GM18873 (cell line): Measurements from ENCODE around the gene TNFRSF18.

ENCODE experiments used
- ATAC-seq: cut with Tn5 transposase; IDR thresholded peaks from one replicate; pipeline ENCODE4 v1.9.1; 2021; ENCODE audit warnings: mild to moderate bottlenecking, moderate library complexity, moderate number of reproducible peaks; ENCODE audit not compliant: unreplicated experiment, low FRiP score

Gene TNFRSF18

DNA sequence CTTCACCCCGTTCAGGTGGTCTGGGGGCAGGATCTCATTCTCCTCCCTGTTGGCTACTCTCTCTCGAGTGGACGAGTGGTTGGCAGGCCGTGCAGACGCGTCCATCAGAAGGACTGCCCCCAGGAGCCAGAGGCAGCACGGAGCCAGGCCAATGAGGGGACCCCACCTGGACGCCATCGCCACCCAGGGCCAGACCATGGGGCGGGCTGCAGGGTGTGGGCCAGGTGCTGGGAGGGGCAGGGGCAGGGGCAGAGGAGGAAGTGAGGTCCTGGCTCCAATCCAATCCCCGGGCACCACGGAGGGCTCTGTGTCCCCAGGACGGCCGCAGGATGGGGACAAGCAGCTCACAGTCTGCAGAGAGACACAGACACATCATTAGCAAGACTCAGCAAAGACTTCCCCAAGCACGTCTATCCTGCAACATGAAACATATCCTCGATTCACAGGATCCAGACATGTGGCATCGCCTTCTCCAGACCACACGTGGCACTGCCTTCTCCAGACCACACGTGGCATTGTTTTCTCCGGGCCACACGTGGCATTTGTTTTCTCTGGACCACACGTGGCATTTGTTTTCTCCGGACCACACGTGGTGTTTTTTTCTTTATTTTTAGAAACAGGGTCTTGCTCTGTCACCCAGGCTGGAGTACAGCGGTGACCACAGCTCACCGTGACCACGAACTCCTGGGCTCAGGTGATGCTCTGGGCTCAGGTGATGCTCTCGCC, 22.4 kb upstream of the TNFRSF18 start:
- no peak for ATAC-seq

DNA sequence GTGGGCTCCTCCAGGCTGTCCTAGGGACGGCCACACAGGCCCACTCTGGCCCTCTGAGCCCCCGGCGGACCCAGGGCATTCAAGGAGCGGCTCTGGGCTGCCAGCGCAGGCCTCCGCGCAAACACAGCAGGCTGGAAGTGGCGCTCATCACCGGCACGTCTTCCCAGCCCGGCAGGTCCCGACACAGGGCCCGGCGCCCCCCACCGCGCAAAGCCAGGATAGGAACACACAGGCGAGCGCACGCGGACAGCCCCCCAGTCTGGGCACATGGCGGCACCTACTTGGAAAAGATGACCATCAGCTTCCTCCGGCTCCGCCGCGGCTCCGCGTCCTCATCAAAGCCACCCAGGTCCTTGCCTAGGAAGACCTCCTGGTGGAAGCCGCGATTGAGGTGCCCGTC, 21.8 kb upstream of the TNFRSF18 start:
- ATAC-seq = no peak

DNA sequence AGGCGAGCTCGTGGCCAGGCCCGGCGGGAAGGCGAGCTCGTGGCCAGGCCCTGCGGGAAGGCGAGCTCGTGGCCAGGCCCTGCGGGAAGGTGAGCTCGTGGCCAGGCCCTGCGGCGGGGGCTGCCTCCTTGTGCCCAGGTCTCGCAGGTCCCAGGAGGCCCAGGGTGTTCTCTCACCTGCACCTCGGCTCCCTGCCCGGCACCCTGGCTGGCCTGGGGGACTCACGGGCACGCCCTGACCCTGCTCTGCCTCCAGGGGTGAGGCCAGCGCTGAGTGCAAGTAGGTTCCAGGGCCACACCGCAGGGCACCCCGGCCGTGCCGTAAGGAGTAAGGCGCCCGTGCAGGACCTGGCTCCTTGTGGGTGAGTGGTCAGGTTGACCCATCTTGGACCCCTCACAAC, 21.0 kb upstream of the TNFRSF18 start:
- no peak for ATAC-seq

DNA sequence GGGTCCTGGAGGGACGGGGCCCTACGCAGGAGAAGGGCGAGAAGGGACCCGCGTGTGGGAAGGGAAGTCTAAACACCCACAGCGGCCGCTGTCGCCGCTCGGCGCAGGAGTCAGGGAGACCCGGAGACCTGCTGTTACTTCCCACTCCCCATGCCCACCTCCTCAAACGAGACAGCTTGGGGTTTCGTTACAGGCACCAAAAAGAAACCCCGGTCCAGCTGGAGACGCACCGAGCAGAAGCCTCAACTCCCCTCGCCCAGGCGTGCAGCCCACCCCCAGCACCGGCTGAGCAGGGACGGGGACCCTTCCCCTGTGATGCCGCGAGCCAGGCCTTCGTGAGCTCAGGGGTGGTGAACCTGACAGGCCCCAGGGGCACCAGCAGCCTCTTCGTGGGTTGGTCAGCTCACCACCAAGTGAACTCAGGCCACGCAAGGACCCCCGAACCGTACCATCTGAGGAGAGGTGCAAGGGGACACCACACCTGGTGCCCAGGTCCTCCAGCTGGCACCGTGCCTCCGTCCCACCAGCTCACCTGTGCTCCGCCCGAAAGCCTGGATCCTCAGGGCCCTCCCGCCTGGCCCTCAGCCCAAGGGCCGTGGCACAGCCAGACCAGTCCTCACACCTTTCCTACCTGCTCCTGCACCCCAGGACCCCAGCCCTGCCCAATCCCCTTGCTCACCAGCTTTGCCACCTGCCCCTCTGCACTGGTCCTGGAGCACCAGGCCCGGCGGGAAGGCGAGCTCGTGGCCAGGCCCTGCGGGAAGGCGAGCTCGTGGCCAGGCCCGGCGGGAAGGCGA, 20.4 kb upstream of the TNFRSF18 start:
- ATAC-seq = no peak

DNA sequence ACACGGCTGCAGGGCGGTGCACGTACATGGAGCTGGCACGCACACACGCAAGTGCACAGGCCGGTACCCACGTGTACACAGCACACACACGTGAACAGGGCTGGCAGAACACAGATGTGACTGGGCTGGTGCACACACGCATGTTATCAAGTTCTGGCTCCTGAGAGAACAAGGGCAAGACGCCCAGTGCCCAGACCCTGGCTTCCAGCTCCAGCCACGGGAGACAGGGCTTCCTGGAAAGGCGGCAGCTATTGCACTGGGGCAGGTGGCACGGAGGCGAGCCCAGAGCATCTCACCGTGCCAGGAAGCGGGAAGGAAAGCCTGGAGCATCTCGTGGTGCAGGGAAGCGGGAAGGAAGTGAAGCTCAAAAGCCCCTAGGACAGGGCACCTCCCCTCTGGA, 19.5 kb upstream of the TNFRSF18 start:
- ATAC-seq = no peak

DNA sequence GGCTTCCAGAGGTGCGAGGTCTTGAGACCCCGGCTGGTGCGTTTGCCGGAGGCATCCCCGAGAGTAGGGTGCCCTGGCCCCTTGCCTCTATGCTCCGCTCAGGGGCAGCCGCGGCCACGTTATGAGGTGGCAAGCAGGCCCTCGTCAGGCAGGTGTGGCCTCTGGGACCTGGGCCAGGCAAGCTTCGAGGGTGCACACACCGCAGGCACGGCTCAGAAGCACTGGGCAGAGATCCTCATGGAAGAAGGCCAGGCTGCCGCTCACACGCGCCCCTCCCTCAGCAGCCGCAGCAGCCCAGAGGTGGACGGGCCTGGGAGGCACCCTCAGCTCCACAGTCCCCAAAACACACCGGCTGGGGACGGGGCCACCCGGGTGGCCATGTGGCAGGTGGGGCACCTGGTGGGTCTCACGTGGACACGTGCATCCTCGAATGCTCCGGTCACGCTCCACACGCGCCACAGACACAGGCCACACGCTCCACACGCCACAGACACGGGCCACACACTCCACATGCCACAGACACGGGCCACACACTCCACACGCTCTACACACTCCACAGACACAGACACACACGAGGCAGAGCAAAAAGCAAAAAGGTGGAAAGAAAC, 18.9 kb upstream of the TNFRSF18 start:
- ATAC-seq = no peak

DNA sequence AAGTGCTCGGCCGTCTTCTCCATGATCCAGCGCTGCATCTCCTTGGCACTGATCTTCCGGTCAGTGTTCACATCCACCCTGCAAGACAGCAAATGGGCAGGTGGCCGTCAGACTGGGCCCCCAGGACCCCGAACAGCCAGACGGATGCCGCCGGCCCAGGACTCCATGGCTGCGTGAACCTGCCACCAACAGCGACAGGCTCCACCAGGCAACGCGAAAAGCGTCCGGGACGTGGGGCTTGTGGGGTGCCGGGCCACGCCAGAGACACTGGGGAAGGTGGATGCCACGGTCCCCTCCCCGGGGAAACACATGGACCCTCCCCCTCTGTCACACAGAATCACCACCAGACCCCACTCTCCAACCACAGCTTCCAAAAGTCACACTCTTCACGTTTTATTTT, 17.5 kb upstream of the TNFRSF18 start:
- ATAC-seq = no peak

DNA sequence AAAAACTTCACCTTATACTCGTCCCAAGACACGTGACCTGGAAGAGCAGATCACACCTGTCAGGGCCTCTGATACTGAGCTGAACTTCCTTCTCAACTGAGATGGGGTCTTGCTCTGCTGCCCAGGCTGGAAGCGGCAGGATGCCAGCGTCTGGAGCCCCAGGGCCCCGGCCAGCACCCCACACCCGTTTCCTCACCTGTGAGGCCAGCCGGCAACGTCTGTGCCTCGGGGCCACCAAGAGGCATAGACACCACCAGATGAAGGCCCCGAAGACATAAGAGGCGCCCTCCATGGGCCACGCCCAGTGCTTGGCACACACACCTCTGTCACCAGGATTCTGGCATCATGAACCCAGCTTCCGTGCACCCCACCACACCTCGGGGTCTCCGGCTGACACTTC, 16.9 kb upstream of the TNFRSF18 start:
- no peak for ATAC-seq

DNA sequence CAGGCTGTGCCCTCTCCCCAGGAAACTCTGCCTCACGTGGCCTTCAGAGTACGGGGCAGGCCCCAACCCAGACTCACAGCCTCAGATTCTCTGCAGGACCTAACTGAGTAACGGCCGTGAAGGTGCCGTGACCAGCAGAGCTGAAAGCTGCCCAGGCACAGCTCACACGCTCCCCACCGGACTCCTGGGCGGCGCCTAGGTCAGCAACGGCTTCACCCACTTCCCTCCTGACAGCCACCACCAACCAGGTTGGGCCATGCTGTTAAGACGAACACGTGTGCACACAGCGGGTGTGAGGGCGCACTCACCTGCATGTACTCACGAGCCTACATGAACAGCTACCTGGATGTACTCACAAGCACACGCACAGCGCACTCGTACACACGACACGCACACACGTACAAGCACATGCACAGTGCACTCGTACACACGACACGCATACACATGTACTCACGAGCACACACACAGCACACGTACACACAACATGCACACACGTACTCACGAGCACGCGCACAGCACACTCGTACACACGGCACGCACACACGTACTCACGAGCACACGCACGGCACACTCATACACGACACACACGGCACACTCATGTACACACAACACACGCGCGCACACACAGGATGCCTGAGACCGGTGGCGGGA, 16.3 kb upstream of the TNFRSF18 start:
- ATAC-seq = no peak

DNA sequence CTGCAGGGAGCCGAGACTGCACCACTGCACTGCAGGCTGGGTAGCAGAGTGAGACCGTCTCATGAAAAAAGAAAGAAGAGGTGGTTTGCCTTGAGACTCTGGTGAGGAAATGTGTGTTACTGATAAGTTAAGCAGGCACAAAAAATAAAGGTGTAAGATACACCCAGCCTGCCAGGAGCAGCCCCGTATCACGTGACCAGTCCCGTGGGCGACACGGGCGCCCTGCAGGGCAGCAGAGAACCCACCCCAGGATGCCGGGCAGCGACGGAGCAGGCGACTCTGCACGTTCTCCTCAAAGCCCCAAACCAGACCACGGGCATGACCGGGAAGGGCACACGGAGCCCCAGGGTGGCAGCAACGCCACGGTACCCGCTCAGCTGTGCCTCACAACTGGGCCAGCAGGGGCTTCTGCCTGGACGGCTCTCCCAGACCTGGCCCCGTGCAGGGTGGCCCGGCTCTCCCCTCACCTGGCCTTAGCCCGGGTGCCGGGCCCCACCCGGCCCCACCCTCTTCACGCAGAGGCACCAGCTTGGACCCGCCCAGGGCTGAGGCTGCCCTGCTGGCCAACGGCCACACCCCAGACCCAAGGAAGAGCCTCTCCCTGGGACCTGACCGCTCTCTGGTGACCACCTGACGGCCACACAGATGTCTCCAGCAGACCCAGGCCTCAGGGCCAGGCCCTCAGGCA, 15.6 kb upstream of the TNFRSF18 start:
- ATAC-seq = no peak

DNA sequence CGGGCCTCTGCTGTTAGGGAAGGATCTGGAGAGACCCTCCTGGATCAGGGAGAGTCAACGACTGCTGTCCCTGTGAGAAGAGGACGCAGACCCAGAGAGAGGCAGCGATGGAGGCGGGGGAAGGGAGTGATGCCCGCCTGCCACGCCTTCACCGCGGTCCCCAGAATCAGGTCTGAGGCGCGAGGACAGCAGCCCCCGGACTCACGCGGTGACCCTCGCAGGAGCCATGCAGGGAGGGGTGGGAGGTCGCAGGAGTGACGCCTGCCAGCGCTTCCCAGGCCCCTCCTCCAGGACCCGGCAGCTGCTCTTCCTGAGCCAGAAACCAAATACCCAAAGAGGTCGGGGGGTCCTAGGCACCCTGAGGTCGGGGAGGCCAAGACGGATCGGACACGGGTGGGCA, 13.8 kb upstream of the TNFRSF18 start:
- no peak for ATAC-seq

DNA sequence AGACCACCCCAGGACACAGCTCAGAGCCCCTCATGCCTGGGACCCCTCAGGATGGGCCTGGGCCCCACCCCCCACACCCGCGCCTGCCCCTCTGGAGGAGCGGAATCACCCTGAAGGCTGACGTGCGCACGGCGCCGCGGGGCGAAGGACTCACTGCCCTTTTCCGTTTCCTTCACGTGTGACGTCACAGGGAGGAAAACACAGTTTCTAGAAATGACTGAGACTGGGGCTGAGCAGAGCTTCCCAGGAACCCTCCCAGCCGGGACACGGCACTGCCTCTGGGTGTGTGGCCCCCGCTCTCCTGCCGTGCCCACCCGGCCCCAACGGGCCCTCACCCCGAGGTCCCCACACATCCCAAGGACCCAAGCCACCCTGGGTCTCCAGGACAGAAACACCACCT, 12.9 kb upstream of the TNFRSF18 start:
- no peak for ATAC-seq

DNA sequence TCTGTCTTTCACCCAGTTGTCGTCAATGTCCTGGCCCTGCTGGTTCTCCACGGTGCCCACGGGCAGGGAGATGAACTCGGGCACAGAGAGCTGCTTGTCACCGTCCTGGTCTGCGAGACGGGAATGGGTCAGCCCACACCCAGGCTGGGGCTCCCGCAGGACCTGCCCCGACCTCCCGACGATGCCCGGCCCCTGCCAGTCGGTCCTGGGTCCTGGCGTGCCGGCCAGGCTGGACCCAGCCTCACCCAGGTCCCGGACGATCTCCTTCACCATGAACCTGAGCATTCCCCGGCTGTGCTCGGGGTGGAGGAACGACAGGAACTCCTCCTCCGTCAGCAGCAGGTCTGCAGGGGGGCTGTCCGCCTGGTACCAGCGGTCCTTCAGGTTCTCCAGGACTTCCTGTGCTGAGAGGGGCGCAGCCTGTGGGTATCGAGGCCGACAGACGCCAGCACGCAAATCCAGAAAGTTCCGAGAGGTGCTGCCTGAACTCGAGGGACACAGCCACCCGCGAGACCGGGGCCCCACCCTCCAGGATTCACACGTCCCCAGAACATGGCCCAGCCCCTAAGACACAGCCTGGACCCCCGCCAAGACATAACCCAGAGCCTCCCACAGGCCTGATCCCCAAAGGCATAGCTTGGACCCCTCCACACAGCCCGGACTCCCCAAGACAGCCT, 12.3 kb upstream of the TNFRSF18 start:
- no peak for ATAC-seq

DNA sequence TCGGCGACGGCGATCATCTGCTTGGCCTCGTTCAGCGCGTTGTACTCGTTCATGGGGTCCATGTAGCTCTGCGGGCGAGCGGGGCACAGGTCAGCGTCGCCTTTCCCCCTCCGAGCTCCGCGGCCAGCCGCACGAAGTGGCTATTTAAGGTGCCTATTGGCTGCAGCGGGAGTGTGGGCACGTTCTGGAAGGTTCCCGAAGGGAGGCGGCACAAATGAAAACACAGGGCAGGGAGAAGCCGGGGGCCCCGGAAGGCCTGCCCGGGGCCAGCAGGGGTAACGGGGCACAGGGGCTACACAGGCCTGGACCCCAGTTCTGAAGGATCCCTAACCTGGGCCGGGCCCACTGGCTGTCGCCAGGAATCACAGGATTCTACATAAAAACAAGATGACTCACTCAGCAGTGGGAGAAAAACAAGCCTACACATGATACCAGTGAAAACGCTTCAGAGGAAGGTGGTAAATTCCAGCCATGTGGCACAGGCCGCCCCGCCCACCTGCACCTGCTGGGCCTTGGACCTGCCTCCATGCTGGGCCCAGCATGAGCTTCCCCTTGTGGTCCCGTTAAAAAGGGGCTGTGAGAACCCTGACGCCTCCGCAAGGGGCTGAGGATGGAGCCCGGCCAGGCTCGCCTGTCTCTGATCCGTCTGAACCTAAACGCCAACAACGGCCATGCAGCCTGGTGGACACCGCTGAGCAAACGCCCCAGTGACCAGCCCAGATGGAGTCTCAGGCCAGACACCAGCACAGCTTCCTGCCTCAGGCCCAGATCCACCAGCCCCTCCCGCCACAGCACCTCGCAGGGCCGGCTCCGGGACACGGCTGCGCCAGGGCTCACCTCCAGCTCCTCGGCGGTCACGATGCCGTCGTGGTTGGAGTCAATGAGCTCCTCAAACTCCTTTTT, 11.5 kb upstream of the TNFRSF18 start:
- no peak for ATAC-seq

DNA sequence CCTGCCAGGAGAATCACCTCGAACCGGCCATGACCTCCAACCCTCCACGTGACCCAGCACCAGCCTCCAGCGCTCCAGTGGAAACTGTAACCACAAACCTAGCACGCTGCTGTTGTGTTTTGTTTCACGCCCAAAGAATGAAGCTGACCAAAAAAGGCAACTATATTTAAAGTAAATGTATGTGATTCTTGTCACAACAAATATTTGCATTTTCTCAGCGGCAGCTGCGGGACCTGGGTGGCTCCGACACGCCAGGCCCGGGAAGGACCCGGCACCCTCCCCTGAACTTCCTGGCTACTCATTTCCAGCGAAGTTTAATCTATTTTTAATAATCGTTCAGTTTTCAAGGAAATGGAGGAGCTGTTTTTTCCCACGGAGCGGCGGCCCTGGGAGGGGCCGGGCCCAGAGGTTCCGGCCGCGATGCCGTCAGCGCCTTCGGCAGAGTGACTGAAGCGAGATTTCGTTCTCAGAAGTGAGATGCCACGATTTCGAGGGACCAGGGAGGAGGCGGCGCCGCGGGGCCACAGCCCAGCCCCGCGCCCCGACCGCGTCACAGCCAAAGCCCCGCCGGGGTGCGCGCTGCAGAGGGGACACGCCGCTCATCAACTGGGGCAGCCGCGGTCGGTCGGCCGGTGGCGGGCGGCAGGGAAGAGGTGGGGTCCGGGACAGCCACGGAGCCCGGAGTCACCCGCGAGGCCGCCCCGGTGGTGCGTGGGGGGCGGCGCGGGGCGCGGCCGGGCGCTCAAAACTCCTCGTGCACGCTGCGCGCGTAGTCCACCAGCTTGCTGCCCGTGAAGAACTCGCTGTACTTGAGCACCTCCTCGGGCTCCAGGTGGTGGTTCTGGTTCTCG, 10.6 kb upstream of the TNFRSF18 start:
- no peak for ATAC-seq

DNA sequence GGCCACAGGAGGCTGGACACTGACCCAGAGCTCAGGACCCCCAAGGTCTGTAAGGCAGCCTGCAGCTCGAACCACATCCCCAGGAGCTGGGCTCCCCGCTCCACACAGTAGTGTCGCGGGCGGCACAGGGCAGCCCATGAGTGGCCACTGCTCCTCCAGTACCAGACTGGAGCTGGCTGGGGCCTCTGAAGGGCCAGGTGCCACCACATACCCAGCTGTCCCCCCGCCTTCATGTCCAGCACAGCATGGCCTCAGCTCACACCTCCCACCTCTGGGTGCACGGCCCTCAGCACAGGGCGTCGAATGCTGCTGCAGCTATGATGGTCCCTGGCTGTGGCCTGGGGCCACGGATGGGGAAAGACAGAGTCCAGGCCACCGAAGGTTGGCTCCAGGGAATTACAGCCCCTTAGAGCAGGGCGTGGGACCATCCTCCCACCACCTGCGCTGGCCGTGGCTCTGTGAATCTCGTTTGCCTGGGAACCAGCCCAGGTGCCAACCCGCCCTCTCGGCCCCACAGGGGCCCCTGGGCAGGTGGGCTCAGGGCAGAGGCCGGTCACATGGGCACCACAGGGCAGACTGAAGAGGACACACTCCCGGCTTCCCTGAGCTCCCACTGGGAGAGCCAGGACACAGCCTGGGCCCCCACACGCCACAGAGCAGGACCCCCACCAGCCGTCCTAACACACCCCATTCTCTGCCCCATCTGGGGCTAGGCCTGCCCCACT, 9.7 kb upstream of the TNFRSF18 start:
- ATAC-seq = no peak

DNA sequence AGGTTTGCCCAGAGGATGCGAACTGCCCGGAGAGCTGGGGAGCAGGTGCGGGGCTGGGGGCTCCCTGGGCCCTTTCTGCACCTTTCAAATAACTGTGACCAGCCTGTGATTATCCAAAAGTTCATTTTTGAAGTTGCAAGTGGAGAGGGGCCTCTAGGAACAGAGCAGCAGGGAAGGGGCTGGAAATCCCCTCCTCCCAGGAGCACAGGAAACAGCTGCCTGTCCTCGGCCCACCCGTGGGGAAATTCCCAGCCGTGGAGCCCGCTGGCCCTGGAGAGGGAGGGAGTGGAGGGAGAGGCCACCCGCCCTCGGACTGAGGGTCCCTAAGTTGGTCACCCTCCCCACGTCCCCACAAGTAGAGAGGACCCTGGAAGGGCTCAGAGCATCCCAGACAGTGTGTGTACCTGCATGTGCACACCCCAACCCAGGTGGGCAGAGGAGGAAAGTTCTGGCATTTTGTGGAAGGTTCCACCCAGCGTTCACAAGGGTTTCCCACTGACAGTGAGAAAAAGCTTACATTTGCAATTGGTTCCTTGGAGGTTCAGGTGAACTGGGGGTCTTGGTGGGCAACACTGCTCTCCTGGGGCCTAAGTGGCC, 8.8 kb upstream of the TNFRSF18 start:
- ATAC-seq = no peak
